HG03108 (cell line): ENCODE results near the gene RUSC1.
"Not testable (repeated sequence)": the region's sequence is repeated elsewhere in the genome, so short reads cannot be mapped to it uniquely, and the experiment has no call there.

Experiments used
- ATAC-seq: cut with Tn5 transposase; IDR thresholded peaks from one replicate; pipeline ENCODE4 v1.9.1; 2021; ENCODE audit warnings: moderate library complexity; ENCODE audit not compliant: unreplicated experiment

The RUSC1 gene

DNA sequence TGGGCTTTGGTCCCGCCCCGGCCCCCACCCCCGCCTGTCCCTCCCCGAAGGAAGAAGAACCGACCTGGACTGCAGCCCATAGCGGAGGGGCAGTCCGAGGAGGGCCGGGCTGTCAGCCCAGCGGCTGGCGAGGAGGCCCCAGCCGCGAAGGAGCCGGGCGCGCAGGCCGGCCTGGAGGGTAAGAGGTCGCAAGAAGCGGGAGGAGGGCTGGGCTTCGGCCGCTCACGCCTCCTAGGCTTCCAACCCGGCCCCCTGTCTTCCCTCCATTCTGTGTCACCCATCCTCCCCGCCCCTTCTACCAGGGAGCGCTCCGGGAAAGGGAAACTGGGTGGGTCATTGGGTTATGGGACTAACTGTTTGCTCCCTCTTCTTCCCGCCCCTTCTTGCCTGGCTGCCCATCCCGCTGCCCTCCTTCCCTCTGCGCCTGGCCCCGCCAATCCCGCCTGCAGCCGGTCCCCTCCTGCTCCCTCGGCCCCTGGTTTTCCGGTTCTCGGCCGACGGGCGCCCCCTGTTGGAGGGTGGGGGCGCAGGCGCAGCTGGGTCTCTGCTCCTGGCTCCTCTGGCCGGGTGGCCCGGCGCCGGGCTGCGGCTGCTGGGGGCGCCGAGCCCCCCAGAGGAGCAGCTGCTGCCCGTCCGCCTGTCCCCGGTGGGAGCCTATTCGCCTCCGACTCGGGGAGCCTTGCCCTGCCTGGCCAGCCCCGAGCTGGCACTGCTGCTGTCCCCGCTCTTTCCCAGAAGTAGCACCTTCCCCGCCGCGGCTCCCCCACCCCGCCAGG, 2.4 kb downstream of the RUSC1 start:
- ATAC-seq, result peak; percentile 35

DNA sequence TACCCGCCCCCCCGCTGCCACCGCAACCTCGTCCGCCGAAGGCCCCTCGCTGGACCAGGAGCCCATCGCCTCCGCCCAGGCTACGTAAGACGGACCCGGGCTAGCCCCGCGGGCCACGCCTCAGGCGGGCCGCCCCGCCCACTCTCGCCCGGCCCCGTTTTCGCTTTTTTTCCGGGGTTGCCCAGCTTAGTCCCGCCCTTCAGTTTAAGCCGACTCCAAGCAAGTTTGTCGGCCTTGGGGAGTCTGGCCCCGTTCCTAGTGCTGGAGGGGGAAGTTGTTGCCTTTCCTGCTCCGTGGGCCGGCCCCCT, 3.0 kb downstream of the RUSC1 start:
- ATAC-seq, result peak; percentile 31

DNA sequence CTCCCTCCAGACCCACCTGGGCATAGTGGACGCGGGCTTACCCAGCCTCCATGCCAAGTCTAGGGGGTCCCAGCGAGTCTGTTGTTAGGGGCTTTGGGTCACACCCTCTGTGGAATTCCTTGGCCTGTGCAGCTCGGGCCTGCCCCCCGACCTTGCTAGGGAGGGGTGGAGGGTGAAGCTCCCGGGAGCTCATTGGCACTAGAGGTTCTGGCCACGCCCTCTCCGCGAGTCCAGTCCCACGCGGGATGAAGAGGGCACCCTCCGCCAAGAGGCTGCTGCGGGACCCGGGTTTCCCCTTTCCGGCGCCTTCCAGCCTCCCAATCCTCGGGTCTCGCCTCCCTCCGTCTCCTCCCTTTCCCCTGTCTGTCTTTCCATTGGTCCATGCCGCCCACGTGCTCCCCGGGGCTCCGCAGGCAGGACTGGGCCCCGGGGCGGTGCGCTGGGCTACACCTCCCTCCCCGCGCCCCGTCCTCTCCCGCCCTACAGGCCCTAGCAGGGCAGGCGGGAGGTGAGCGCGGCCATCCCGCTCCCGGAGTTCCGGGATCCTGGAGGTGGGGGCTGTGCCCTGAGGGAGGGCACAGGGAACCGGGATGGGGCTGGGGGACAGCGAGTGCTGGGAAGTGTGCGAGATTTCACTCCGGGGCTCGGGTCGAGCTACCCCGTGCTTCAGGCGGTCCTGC, 3.5 kb downstream of the RUSC1 start:
- ATAC-seq, result peak; percentile 63

DNA sequence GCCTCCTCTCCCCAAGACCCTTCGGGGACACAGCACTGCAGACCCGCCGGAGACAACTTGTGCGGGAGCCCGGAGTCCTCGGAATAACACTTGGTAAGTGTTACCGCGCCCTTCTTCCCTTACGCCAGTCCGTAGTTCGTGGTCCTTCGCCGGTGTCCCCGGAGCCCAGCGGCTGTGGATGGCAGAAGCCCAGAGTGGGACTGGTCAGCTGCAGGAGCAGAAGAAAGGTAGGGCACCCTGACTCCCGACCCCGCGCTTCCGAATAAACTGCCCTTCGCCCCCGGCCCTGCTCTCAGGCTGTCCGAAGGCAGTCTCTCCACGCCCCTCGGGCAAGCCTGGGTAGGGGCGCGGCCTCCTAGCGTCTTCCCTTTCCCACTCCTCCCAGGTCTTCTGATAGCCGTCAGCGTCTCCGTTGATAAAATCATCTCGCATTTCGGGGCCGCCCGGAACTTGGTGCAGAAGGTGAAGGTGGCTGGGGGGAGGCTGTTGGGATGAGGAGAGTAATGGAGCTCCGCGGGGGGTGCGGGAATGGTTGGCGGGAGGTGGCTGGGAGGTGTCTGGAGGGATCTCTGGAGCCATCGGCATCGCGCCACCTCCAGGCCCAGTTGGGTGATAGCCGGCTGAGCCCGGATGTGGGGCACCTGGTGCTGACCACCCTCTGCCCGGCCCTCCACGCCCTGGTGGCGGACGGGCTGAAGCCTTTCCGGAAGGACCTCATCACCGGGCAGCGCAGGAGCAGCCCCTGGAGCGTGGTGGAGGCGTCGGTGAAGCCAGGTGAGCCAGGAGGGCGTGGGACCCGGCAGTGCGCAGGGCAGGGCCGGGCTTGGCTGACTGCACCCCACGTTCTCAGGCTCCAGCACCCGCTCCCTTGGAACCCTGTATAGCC, 4.3 kb downstream of the RUSC1 start:
- ATAC-seq, result no peak

DNA sequence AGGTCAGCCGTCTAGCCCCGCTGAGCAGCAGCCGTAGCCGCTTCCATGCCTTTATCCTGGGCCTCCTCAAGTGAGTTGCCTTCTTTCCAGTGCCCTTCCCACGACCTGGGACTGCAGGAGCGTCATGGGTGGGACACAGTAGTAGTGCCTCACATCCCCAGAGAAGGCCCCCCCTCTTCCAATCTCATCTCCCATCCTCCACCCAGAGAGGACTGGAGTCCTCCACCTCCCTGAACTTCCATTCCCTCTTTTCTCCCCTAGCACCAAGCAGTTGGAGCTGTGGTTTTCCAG, 4.9 kb downstream of the RUSC1 start:
- no peak for ATAC-seq

DNA sequence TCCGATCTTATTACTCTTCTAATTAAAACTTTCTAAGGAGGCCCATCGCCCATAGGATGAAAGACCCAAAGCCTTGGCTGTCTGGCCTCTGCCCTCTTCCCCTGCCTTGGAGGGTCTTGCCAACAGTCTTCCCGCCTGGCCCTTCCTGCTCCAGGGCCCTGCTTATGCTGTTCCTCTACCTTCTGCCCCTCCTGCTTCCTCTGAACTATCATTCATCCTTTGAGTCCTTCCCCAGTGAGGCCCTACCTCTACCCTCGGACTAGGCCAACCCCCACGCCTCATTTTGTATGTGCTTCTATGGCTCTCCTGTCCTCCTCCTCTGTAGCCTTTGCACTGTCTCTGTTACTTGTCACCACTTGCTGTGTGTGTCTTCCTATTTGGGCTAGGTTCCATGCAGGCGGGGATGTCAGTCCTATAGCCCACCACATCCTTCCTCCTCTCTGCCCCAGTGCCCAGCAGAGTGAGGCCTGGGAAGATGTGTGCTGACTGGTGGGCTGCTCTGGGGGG, 5.4 kb downstream of the RUSC1 start:
- ATAC-seq, result no peak

DNA sequence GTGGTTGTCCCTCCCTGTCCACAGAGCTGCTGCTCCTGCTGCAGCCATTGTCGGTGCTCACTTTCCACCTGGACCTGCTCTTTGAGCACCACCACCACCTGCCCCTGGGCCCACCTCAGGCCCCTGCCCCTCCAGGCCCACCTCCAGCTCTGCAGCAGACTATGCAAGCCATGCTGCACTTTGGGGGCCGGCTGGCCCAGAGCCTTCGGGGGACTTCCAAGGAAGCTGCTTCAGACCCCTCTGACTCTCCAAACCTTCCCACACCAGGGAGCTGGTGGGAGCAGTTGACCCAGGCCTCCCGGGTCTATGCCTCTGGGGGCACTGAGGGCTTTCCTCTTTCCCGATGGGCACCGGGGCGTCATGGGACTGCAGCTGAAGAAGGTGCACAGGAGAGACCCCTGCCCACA, 5.9 kb downstream of the RUSC1 start:
- ATAC-seq, result no peak

DNA sequence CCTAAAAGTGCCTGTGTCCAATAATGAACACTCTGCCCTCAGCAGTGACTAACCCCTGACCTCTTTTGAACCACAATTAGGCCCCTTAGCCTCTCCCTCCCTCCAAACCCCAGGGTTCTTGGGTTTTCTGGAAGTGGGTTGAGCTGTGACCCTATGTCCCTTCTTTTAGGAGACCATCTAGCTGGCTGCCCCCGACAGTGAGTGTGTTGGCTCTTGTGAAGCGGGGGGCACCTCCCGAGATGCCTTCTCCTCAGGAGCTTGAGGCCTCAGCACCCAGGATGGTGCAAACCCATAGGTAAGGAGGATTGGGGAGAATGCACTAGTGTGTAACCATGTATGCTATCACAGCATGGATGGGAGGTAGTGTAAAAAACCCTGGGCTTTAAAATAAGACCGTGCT, 7.3 kb downstream of the RUSC1 start:
- no peak for ATAC-seq

DNA sequence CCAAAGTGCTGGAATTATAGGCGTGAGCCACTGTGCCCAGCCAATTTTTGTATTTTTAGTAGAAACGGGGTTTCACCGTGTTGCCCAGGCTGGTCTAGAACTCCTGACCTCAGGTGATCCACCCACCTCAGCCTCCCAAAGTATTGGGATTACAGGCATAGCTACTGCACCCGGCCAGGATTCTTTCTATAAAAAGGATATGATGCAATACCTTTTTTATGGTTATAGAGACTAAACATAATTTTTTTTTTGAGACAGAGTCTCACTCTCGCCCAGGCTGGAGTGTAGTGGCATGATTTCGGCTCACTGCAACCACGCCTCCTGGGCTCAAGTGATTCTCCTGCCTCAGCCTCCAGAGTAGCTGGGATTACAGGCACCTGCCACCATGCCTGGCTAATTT, 8.2 kb downstream of the RUSC1 start:
- not testable (repeated sequence) for ATAC-seq

DNA sequence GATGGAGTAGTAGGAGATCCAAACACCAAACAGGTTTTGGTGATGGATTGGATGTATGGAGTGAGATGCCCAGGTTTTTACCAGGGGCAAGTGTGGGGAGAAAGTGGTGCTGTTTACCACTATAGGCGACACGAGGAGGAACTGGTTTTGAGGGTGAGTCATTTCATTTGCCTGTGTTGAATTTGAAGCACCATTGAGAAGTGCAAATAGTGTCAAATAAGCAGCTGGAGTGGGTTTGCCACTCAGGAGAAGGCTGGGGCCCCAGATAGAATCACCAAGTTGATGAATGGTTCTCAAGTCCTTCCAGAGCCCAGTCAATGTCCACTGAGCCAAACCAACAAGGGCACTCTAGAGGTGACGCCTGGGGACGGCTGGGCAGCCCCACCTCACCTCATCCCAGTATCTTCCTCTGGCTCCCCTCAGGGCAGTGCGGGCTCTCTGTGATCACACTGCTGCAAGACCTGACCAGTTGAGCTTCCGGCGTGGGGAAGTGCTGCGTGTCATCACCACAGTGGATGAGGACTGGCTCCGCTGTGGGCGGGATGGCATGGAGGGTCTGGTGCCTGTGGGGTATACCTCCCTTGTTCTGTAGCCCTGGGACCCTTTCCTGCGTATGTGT, 9.4 kb downstream of the RUSC1 start:
- no peak for ATAC-seq

DNA sequence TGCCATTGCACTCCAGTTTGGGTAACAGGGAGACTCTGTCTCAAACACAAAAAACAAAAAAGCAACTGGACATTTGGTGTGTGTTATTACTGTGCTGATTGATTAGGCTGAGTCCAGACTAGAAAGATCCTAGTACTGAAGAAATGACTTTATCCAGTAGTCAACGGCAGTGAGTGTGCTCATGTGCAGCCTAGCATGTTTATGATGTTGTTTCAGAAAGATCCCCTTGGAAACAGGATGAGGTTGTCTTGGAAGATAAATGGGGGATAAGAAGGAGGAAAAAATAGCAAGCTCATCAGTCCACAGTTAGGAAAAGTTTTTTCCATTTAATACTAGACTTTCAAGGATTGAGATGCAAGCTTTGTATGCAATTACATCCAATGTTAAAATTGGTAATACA, 14.3 kb downstream of the RUSC1 start:
- ATAC-seq, result no peak

DNA sequence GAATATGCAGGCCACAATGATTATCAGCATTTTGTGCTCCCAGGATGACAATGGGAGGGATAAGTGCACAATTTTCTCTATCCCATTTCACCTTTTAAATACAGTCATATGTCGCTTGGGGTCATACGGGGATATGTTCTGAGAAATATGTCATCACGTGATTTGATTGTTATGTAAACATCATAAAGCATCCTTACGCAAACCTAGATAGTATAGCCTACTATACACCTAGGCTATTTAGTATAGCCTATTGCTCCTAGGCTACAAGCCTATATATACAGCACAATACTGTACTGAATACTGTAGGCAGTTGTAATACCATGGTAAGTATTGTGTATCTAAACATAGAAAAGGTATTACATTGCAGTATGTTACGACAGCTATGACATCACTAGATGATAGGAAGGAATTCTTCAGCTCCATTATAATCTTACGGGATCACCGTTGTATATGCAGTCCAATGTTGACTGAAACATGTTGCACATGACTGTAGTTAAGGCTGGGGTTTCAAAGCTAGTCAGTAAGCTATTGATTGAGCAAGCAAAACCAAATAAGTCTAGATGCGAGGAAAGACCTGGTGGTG, 18.9 kb downstream of the RUSC1 start:
- ATAC-seq, result no peak

DNA sequence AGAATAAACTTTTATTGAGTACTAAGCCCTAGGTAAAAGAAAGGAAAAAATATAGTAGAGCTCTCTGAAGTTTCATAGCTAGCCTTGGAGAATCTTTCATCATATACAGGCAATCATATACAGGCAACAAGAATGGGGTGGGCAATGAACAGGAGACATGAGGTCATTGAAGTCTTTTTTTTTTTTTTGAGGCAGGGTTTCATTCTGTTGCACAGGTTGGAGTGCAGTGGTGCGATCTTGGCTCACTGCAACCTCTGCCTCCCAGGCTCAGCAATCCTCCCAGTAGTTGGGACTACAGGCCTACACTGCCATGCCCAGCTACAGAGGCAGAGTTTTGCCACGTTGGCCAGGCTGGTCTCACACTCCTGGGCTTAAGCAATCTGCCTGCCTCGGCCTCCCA, 22.1 kb downstream of the RUSC1 start:
- ATAC-seq, result no peak

DNA sequence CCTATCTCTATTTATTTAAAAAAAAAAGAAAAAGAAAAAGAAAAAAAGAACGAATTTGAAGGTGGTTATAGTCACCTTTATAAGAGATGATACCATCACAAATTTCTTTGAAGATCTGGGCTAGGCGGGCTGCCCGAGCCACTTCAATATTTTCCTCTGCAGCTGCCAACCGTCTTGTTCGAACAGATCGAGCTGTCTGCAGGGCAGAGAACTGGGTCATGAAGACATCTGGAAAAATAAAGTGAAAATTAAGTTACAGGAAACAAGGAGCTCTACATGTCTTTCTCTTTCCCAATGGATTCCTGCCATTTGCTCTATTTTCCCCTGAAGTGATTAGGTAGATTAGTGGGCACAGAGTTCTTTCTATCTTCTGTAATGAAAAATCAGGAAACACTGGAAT, 31.9 kb downstream of the RUSC1 start:
- ATAC-seq, result no peak

DNA sequence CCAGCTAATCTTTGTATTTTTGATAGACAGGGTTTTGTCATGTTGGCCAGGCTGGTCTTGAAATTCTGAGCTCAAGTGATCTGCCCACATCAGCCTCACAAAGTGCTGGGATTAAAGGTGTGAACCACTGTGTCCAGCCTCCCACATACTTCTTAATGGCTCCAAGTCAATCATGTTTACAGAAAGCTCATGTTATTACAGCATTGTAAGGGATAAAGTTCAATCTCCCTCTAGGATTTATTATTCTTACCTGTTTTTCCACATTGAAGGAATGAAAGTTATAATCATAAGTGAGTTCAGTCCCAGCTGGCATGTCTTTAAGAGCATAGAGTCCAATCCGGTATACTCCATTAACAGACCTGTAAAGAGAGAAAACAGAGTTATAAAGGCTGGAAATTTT, 39.4 kb downstream of the RUSC1 start:
- no peak for ATAC-seq

DNA sequence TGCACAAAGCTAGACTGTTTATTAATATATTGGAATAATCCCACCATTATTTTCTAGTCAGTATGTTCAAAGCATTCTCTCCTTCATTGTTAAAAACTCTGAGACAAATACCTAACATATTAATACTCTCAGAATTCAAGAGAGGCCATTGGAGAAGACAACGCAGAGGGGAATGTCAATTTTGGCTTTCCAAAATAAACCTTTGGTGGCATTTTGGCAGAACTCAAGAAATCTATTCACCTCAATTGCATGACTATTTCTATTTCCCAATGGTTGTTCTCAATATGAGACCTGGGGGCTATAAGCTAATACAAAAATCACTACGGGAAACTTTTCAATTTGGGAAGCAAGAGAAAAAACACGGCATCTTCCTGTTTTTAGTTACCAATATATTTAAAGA, 58.5 kb downstream of the RUSC1 start:
- no peak for ATAC-seq

DNA sequence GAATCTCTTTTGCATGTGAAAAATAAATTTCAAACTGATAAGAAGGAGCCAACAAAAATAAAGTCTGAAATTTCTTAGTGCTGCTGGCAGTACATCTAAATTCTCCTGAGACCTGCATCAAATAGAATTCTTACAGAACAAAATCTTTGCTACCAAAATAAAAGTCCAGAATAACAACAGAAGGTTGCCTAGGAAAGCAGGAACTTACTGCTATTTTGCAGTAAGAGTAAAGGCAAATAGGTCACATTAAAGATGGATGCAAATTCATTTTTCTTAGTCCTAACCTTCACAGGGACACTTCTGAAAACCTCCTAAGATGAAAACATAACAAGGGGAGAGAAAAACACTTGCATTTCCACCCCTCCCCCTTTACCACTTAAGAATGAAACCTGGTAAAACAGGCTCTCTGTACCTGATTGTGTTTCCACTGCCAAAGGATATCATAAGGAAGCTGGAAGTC, 59.0 kb downstream of the RUSC1 start:
- ATAC-seq, result no peak
